CD4-positive, alpha-beta T cell treated with Interferon gamma for 1 hour (primary cell): ENCODE measurements around the gene PLXNA1.

Experiments used
- DNase-seq: peaks from one replicate; pipeline ENCODE4 v3.0.0-alpha.2; 2020

PLXNA1 gene

DNA sequence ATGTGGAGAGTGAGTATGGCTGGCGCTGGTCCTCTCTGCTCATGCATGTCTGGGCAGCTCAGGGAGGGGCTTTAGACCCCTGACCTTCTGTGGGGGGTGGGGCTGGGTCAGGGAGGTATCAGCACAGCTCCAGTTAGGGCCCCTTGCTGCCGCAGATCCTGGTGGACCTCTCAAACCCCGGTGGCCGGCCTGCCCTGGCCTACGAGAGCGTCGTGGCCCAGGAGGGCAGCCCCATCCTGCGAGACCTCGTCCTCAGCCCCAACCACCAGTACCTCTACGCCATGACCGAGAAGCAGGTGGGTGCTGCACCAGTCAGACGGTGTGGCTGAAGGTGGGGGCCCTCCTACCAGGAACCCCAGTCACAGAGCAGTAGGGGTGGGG, 20.2 kb downstream of the PLXNA1 start:
- no peak for DNase-seq

DNA sequence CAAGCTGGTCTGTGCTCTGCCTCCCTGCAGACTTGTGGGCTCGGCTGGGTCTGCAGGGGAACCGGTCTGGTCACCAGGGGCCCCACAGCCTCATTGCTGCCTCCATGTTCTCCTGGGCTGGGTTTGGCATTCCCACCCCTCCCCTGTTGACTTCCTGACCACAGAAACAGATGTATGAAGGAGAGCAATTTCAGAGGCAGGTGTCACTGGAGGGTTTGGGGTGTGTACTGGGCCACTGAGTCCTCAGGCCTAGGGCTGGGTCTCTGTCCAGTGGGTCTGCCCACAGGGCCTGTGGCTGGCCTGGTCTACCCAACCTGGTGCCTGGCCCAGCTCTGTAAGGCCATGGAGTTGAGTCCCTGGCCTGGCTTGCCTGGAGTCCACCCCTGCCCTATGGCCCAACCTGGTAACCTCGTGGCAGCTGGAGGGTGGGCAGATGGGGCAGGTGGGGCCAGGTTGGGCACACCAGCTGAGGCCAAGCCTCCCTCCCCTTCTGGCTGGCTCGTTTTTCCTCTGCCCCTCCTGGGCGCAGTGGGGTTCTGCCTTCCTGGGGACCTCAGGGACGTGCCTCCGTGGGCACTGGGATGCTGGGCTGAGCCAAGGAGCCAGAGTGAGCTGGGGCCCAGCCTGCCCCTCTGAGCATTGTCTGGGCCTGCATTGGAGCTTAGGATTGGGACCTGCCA, 20.8 kb downstream of the PLXNA1 start:
- DNase-seq = no peak

DNA sequence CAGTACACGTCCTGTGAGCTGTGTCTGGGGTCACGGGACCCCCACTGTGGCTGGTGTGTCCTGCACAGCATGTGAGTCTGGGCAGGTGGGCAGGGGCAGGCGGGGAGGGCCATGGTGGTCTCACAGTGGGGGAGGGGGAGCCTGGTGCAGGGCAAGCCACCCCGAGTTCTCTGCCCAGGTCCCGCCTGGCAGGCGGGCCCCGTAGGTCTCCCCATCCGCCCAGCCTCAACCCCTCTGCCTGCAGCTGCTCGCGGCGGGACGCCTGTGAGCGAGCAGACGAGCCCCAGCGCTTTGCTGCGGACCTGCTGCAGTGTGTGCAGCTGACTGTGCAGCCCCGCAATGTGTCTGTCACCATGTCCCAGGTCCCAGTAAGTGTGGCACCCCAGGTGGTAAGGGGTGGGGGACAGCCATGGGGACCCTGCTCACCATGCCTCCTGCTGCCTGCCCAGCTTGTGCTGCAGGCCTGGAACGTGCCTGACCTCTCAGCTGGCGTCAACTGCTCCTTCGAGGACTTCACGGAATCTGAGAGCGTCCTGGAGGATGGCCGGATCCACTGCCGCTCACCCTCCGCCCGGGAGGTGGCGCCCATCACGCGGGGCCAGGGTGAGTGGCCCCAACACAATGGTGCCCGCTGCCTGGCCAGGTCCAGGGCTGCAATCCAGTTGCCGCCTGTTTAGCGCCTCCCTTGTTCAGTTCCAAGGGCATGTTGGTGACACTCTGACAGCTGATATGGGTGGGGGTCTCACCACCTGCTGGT, 21.9 kb downstream of the PLXNA1 start:
- DNase-seq = no peak

DNA sequence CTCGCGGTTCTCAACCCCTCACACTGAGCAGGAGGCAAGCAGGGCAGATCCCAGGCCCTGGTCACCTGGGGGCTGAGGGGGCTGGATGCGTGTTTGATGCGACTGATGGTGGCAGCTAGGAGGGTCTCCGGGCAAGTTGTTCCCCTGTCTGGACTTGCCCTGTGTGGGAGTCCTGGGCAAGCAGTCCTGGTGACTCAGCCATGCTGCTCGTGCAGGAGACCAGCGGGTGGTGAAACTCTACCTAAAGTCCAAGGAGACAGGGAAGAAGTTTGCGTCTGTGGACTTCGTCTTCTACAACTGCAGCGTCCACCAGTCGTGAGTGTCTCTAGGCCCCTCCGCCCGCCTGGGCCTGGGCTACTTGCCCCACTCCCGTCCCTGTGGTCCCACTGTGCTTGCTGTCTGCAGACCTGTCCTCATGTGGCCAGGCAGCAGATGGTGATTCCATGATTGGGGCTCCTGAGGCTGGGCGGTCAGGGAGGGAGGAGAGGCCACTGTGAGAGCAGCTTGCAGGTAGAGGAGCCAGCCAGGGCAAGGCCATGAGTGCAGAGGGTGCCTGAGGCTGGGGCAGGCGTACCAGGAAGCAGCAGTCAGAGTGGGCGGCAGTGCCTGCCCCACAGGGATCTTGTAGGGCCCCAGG, 23.1 kb downstream of the PLXNA1 start:
- no peak for DNase-seq

DNA sequence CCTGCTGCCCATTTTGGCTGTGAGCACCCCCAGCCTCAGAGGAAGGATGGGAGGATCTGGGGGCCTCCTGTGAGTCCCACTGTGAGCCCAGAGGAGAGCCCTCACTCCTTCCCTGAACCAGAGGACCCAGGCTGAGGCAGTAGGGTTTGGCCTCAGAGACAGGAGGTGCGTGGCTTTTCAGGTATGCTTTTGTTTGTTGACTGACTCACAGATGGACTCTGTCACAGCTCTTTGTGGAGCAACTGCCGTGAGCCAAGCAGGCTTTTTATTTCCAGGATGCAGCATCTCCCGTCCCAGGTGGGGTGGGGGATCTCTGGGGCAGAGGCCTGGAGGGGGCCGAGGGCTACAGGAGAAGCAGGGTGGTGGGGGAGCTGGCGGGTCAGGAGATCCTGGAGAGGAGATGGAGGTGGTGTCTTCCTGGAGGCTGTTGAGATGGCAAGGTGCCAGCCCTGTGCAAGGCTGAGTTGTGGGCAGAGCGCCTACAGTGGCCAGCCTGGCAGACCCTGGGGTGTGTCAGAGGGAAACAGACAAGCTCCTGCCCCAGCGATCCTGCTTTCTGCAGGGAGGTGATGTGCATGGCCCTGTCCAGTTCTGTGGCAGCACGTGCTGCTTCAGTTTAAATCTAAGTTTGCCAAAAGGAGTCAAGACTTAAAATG, 24.0 kb downstream of the PLXNA1 start:
- DNase-seq = no peak

DNA sequence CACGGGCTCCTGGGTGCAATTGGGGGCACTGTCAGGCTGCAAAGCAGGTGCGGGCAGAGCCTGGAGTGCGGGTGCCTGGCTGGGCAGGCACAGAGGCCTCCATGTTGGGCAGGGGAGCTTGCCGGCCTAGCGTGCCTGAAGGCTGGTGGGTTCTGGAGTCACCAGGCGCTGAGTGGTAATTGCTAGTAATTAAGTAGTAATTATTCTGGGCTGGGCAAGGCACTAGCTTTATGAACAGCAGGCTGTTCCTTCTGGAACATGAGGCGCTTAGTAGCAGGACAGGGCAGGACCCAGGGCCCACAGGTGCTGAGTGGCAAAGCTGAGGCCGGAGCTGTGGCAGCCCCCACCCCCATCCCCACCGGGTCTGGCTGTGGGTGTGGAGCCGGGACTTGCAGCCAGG, 25.3 kb downstream of the PLXNA1 start:
- DNase-seq = no peak

GRCh38 chr3:127009531-127009930, 26.6 kb downstream of the PLXNA1 start:
- no peak for DNase-seq

DNA sequence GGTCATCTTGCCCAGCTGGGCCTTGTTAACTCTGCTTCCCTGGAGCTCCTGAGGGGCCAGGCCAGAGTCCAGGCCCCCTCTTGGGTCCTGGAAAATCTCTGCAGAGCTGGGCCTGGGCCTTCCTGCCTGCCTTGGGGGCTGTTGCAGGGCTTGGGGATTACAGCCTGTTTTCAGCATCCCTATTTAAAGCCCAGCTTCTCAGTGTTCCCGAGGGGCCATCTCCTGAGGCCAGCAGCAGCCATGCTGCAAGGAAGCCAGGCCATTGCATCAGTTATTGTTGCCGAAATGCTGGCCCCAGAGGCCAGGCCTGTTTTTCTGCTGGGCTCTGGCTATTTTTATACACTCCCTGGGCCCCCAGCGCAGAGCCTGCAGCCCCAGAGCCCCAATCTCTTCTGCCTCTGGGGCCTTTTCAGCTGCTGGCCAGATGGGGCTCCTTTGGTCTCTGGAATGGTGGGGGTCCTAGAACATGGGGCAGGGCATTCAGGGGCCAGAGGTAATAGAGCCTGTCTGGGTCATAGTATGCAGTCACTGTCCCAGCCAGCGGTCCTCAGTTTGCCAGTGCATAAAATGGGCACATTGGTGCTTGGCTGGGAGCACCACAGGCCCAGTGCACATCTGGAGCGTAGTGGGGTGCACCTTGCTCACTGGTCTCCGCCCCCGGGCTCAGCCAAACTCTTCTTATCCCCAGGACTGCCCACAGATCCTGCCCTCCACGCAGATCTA, 28.5 kb downstream of the PLXNA1 start:
- DNase-seq = no peak

DNA sequence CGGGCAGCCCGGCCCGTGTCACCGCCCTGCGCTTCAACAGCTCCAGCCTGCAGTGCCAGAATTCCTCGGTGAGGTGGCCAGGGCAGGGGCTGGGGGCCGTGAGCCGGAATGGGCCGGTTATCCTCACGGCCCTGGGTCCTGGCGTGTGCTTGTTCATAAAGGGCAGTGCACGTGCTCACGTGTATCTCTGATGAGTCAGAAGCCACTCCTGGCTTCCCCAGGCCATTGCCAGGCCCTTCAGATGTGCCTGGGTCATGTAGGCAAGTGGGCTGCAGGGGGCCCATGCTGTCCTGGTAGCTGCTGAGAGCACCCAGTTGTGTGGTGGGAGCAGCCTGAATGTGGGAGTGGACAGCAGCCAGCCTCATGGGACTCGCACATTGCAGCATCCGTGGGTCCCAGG, 29.2 kb downstream of the PLXNA1 start:
- no peak for DNase-seq

GRCh38 chr3:127013181-127013580, 30.3 kb downstream of the PLXNA1 start:
- no peak for DNase-seq

- DNase-seq = no peak
These were observed 31.0 kb downstream of the PLXNA1 start for GRCh38 chr3:127013758-127014535.

DNA sequence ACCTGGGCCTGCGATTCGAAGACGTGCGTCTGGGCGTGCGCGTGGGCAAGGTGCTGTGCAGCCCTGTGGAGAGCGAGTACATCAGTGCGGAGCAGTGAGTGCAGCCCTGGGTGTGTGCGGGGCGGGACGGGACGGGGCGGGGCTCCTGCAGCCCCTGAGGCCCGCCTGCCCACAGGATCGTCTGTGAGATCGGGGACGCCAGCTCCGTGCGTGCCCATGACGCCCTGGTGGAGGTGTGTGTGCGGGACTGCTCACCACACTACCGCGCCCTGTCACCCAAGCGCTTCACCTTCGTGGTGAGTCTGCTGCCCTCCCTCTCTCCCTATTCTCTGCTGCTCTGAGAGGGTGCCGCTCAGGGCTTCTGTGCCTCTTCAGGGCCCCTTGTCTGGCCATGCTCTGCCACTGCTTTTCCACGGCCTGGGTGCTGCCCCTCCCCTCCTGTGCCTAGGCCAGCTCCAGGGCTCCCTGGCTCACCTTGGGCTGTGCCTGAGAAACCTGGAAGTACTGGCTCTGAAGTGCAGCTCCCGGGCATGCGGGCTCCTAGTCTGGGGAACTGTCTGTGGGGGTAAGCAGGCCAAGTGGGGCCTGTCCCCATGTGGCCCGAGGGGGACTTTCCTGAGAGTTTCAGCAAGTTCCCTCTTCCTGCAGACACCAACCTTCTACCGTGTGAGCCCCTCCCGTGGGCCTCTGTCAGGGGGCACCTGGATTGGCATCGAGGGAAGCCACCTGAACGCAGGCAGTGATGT, 31.8 kb downstream of the PLXNA1 start:
- no peak for DNase-seq

- DNase-seq = no peak
These were observed 32.5 kb downstream of the PLXNA1 start for GRCh38 chr3:127015282-127016042.

GRCh38 chr3:127016043-127016343, 33.1 kb downstream of the PLXNA1 start:
- DNase-seq = no peak

GRCh38 chr3:127016461-127016860, 33.5 kb downstream of the PLXNA1 start:
- DNase-seq = no peak

DNA sequence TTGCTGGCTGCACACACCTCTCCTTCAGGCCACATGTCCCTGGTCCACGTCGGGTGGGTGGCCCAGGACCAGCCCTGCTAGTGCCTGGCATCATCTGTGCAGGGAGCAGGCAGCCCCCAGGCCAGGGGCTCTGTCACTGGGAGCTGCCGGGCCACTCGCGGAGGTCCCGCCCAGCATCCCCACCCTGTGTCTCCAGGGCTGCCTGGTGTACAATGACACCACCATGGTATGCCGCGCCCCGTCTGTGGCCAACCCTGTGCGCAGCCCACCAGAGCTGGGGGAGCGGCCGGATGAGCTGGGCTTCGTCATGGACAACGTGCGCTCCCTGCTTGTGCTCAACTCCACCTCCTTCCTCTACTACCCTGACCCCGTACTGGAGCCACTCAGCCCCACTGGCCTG, 34.3 kb downstream of the PLXNA1 start:
- DNase-seq = no peak

DNA sequence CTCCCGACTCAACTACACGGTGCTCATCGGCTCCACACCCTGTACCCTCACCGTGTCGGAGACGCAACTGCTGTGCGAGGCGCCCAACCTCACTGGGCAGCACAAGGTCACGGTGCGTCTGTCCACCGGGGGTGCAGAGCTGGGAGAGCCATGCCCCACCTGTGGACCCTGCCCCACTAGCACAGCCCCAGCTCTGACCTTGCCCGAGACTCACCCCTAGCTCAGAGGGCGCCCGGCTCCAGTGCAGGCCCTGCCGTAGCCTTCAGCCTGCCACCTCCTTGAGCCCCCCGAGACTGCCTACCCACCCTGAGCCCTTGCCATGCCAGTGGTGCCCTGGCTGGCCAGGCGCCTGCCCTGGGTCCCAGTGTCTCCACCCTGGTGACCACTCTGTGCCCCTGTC, 34.9 kb downstream of the PLXNA1 start:
- DNase-seq = no peak

DNA sequence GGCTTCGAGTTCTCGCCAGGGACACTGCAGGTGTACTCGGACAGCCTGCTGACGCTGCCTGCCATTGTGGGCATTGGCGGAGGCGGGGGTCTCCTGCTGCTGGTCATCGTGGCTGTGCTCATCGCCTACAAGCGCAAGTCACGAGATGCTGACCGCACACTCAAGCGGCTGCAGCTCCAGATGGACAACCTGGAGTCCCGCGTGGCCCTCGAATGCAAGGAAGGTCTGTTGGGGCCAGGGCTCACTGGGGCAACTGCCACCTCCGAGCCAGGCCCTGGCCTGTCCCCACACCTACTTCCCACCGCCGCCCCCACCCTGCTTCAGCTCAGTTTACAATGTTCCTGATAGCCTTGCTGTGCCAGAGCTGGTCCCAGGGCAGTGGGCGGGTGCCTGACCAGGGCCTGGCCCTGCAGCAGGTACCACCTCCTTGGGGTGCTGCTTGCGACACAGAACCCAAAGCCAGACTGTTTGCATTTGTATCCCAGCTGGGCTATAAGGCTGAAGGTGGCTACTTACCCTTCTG, 35.5 kb downstream of the PLXNA1 start:
- DNase-seq = no peak

DNA sequence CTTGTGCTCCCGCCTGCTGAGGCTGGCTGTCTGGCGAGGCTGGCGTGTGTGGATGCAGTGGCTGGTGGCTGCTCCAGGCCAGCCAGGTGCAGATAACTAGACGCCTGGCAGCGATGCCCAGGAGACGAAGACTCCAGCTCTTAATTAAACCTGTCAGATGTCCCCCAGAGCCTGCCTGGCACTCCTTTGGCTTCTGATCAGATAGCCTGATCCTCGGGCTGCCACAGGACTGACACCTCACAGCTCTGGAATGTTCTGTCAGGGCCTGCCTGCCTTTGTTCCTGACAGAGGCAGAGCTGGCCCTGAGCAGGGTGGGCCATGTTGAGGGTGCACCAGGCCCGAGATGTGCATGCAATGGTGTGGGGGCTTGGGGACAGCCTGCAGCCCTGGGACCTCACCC, 36.5 kb downstream of the PLXNA1 start:
- DNase-seq = no peak

DNA sequence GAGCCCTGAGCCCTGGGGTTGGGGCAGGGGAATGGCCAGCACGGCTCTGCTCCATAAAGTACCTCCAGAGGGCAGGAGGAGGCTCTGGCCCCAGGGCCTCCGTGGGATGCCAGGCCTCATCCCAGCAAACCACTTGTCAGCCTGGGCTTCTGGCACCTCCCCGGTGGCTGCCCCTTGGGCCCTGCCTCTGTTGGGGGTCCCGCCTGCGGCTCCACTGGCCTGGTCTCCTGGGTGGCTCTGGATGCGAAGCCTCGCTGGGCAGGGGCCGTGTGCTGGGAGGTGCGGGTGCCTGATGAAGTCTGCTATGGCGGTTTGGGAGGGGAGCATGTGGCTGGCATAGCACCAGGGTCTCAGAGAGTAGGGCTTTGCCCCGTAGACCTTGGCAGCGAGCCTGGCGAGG, 37.6 kb downstream of the PLXNA1 start:
- DNase-seq = no peak

DNA sequence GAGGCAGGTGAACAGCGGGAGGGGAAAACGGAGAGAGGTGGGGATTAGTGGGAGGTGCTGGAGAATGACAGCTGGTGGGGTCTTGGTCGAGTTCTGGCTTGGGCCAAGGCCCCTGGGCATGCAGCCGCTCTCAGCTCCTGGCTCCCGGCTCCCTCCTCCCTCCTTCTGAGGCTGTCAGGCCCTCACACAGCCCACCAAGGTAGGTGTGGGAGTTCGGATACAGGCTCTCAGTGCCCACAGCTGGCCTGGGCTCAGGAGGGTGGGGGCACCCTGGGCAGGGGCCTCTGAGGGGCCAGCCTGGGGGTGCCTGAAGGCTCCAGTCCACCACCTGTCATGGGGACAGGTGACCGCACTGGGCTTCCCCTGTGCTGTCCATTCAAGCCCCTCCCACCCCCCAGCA, 39.9 kb downstream of the PLXNA1 start:
- no peak for DNase-seq
